CD4-positive, alpha-beta T cell (primary cell): Measurements from ENCODE around the gene KLKB1. TPM values are rescaled to one million over a fixed set of nuclear protein-coding genes. Genes with fewer than 3 reads are reported as not detected.

ENCODE experiments used
- ATAC-seq: fragments of 200-7000 bp; cut with Tn5 transposase; one replicate; pipeline ENCODE4 v1.10.0; 2022; ENCODE audit warnings: mild to moderate bottlenecking; ENCODE audit not compliant: poor library complexity
- CTCF ChIA-PET: fragments of 350-600 bp; sonication (Branson Sonifier 250); formaldehyde crosslinking; loops from one replicate; lab custom pipeline; 2021; ENCODE audit warnings: antibody characterized with exemption, inconsistent platforms; lab: Charles Lee
- POLR2A ChIA-PET: fragments of 350-600 bp; sonication (Branson Sonifier 250); formaldehyde crosslinking; loops from one replicate; lab custom pipeline; 2021; ENCODE audit warnings: antibody characterized with exemption, inconsistent platforms; lab: Charles Lee
- DNase-seq, 14 experiments: peaks; one replicate each; pipeline ENCODE4 v3.0.0-alpha.2; 2013 to 2020; ENCODE audit warnings: mixed read lengths in 2 of 14
- H3K27ac ChIP-seq, 2 donors: one replicate each; pipeline versions ENCODE4 v1.5.1 to v1.7.0; 2013; ENCODE audit warnings: low read length in 2 of 2, low read depth in 1 of 2, mild to moderate bottlenecking in 1 of 2
- H3K27me3 ChIP-seq, 2 experiments: 1 replicate in 1 of 2; 2 replicates in 1 of 2; pipeline versions ENCODE4 v1.6.1 to v1.7.0; 2013; ENCODE audit warnings: low read length in 2 of 2, control low read depth in 1 of 2, mild to moderate bottlenecking in 1 of 2, moderate library complexity in 1 of 2; ENCODE audit not compliant: insufficient read depth in 2 of 2, control insufficient read depth in 1 of 2
- H3K36me3 ChIP-seq: one replicate; pipeline ENCODE4 v1.6.1; 2013; ENCODE audit warnings: low read length, control low read depth; ENCODE audit not compliant: insufficient read depth
- H3K4me1 ChIP-seq: one replicate; pipeline ENCODE4 v1.6.1; 2013; ENCODE audit warnings: low read length, control low read depth; ENCODE audit not compliant: insufficient read depth
- H3K4me3 ChIP-seq: one replicate; pipeline ENCODE4 v1.5.1; 2013; ENCODE audit warnings: mild to moderate bottlenecking, low read length, moderate library complexity
- H3K9me3 ChIP-seq, 2 experiments: 1 replicate in 1 of 2; 2 replicates in 1 of 2; pipeline versions ENCODE4 v1.6.1 to v1.7.0; 2013; ENCODE audit warnings: low read length in 2 of 2, mild to moderate bottlenecking in 2 of 2, control low read depth in 1 of 2, moderate library complexity in 1 of 2; ENCODE audit not compliant: control insufficient read depth in 1 of 2, insufficient read depth in 1 of 2
- H3K27ac Mint-ChIP-seq: one replicate; pipeline ENCODE4 v1.8.0; 2020; ENCODE audit warnings: mixed read lengths
- H3K27me3 Mint-ChIP-seq: one replicate; pipeline ENCODE4 v1.8.0; 2021; ENCODE audit warnings: mixed read lengths
- H3K36me3 Mint-ChIP-seq: one replicate; pipeline ENCODE4 v1.8.0; 2021; ENCODE audit warnings: low read depth, mixed read lengths
- H3K4me1 Mint-ChIP-seq: one replicate; pipeline ENCODE4 v1.8.0; 2021; ENCODE audit warnings: low read depth, mixed read lengths
- H3K4me3 Mint-ChIP-seq: one replicate; pipeline ENCODE4 v1.8.0; 2020; ENCODE audit warnings: mild to moderate bottlenecking, mixed read lengths
- H3K9me3 Mint-ChIP-seq: one replicate; pipeline ENCODE4 v1.8.0; 2020; ENCODE audit warnings: mixed read lengths
- CTCF ChIP-seq: fragments of 200-600 bp; IDR thresholded peaks from one replicate; pipeline ENCODE4 v1.8.0; 2022; ENCODE audit warnings: antibody characterized with exemption, mild to moderate bottlenecking
- intact Hi-C, 2 experiments: fragments of 100-400 bp; cut with DNase I in 1 of 2; cut with micrococcal nuclease in 1 of 2; formaldehyde crosslinking; loops; one replicate each; pipeline versions ENCODE4 v1.15.1 to v1.9.0; 2023 to 2025; cut with DNase I, micrococcal nuclease
- total RNA-seq, 174 experiments: library from RNA in 2 of 174; stranded (reverse) in 2 of 174; gene quantifications; one replicate each; pipeline ENCODE4 v1.2.3 and lab custom pipeline; 2021 to 2026

KLKB1 gene
- total RNA-seq, 2 experiments from 2014 or later = 1.2 TPM

- H3K4me1 Mint-ChIP-seq = peaks cover 67% of the 10 kb centered on the region
- TF ChIP-seq CTCF = no peak
- H3K9me3 Mint-ChIP-seq = no peaks in the 10 kb centered on the region
- H3K36me3 ChIP-seq = peaks cover 6% of the 10 kb centered on the region
- POLR2A ChIA-PET = interaction anchor here (0.7 to 4.9 kb wide), 9 partner anchors 10 to 1440 kb away, joined by 3 to 35 read pairs (median 11); partner anchors contain the start of genes ANKRD37, FAM149A, LRP2BP and TLR3
- H3K36me3 Mint-ChIP-seq = peaks cover 60% of the 10 kb centered on the region
- CTCF ChIA-PET = interaction anchor here (6.4 kb wide), 1 partner anchor 10 kb away, joined by 32 read pairs; no protein-coding TSS in a partner anchor
- no peaks in the 10 kb centered on the region for H3K27me3 Mint-ChIP-seq
- no peaks in the 10 kb centered on the region for H3K9me3 ChIP-seq
- peaks cover 24% of the 10 kb centered on the region for H3K4me1 ChIP-seq
- peak overlapping the region; percentile 86 for H3K4me3 ChIP-seq
- ATAC-seq (peak; percentile 12), DNase-seq (peak in 7 of 14 experiments; percentile 4 to 61 (median 20))
- peak overlapping the region; percentile 97 for H3K27ac Mint-ChIP-seq
- intact Hi-C loops = loop anchor here in 1 of 2 experiments (5.0 to 10.0 kb wide), 4 partner anchors 717 to 1655 kb away; partner anchors contain the start of genes ANKRD37, CCDC110, CFAP97 and LRP2BP
- peak overlapping the region; percentile 96 for H3K4me3 Mint-ChIP-seq
- no peaks in the 10 kb centered on the region for H3K27me3 ChIP-seq
- H3K27ac ChIP-seq = peak overlapping the region; percentile 67 to 83
Observed at GRCh38 chr4:186192066-186192612, 35.2 kb upstream of the KLKB1 start.

- Histone ChIP-seq H3K4me1 (peaks cover 24% of the 10 kb centered on the region), H3K36me3 (peaks cover 11% of the 10 kb centered on the region), H3K4me3 (no peak overlapping the region), H3K27me3 (no peaks in the 10 kb centered on the region), H3K9me3 (no peaks in the 10 kb centered on the region), H3K27ac (no peak overlapping the region)
- Mint-ChIP-seq H3K9me3 (no peaks in the 10 kb centered on the region), H3K27ac (peak overlapping the region; percentile 97), H3K27me3 (no peaks in the 10 kb centered on the region), H3K4me3 (peak overlapping the region; percentile 96), H3K36me3 (peaks cover 61% of the 10 kb centered on the region), H3K4me1 (peaks cover 65% of the 10 kb centered on the region)
- ATAC-seq = no peak
- ChIA-PET POLR2A (interaction anchor here (0.7 to 4.9 kb wide), 3 partner anchors 11 to 601 kb away, joined by 3 to 35 read pairs (median 3); partner anchors contain the start of gene TLR3), CTCF (interaction anchor here (6.4 kb wide), 1 partner anchor 8 kb away, joined by 32 read pairs; no protein-coding TSS in a partner anchor)
- no peak for DNase-seq
- intact Hi-C loops = loop anchor here in 1 of 2 experiments (5.0 to 10.0 kb wide), 4 partner anchors 719 to 1657 kb away; partner anchors contain the start of genes ANKRD37, CCDC110, CFAP97 and LRP2BP
- no peak for TF ChIP-seq CTCF
Observed at GRCh38 chr4:186193851-186194250, 33.5 kb upstream of the KLKB1 start.

GRCh38 chr4:186196063-186196462 is 31.2 kb upstream of the KLKB1 start:
- TF ChIP-seq CTCF = no peak
- POLR2A ChIA-PET = no interaction called here
- no peaks in the 10 kb centered on the region for H3K9me3 ChIP-seq
- Mint-ChIP-seq H3K9me3 (no peaks in the 10 kb centered on the region), H3K4me1 (peaks cover 47% of the 10 kb centered on the region), H3K27me3 (no peaks in the 10 kb centered on the region), H3K27ac (peak overlapping the region; percentile 24), H3K4me3 (peak overlapping the region; percentile 12), H3K36me3 (peaks cover 49% of the 10 kb centered on the region)
- H3K27ac ChIP-seq = no peak overlapping the region
- no peak overlapping the region for H3K4me3 ChIP-seq
- H3K36me3 ChIP-seq = peaks cover 11% of the 10 kb centered on the region
- CTCF ChIA-PET = no interaction called here
- DNase-seq = no peak
- no peaks in the 10 kb centered on the region for H3K27me3 ChIP-seq
- ATAC-seq = no peak
- H3K4me1 ChIP-seq = peaks cover 10% of the 10 kb centered on the region
- intact Hi-C loops = loop anchor here in 1 of 2 experiments (10.0 kb wide), 3 partner anchors 721 to 991 kb away; partner anchors contain the start of genes ANKRD37, CCDC110, CFAP97 and LRP2BP
